ENCODE data around the gene TLR10.
A peak's percentile ranks its signal among the peaks of the same experiment; 100 is the strongest.

GRCh38 chr4:38752941-38753806 is 29.6 kb downstream of the TLR10 start:
- TF ChIP-seq TAF1 (IDR thresholded peaks at IDR 0.05; ENCODE audit: low read depth): no peak
- no peak for TF ChIP-seq YY1 (IDR thresholded peaks at IDR 0.05; ENCODE audit: low read depth)
- TF ChIP-seq RAD21 (IDR thresholded peaks at IDR 0.05; ENCODE audit: low read depth): no peak
- TF ChIP-seq EP300 (IDR thresholded peaks at IDR 0.05; ENCODE audit: borderline replicate concordance): peak; percentile 24; the same call in 1 of the 2 replicates
- TF ChIP-seq MAX (IDR thresholded peaks at IDR 0.05): peak; percentile 51

All from Ishikawa (cell line).